ENCODE data around the gene PDE2A. TPM values are rescaled to one million over a fixed set of nuclear protein-coding genes. Genes with fewer than 3 reads are reported as not detected.

Gene PDE2A
- total RNA-seq, 1 donor from 2014 or later, result 403 TPM

DNA sequence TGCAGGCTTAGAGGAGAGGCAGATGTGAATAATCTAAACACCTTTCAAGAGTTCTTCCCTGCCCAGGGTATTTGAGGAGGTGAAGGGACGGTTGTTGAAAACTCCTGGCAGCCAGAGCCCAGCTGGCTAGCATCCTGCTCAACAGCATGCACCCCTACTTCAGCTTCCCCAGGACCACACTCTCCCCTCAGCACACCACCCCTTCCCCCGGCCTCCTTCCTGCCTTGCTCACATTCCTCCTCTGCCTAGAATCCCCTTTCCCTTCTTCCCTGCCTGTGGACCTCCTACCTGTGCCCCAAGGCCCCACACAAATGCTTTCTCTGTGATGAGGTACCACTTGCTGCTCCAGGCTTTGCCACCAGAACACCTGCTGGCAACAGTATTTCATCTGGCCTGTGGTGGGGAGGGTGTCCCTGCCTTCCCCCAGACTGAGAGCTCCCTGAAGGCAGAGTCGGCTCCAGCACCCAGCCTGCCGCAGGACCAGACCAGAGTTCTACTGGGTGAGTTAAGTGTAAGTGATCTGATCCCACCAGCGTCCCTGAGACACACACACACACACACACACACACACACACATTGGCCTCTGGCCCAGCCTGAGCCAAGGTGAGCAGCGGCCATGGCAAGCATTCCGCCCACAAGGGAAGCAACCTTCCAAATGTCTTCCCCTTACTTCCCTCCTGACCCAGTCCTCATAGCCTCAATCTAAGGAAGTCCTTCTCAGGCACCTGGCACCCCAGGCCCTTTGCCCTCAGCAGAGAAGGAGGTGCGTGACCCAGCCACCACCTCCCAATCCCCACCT lies 79.5 kb downstream of the PDE2A start:
- Histone ChIP-seq H3K27me3 (peaks cover 9% of the 10 kb centered on the region), H3K27ac (no peak overlapping the region), H3K4me1 (peaks cover 3 to 9% of the 10 kb centered on the region in 2 donors), H3K9me3 (no peaks in the 10 kb centered on the region), H3K4me3 (no peak overlapping the region), H3K36me3 (no peaks in the 10 kb centered on the region)
- DNase-seq (ENCODE audit: low spot score in 2 of 2), result no peak
- TF ChIP-seq CTCF (IDR thresholded peaks at IDR 0.05), result no peak
- intact Hi-C loops (cut with DNase I), result no loop called here

GRCh38 chr11:72592698-72593495 lies 81.3 kb downstream of the PDE2A start:
- H3K9me3 ChIP-seq, result no peaks in the 10 kb centered on the region
- intact Hi-C loops (cut with DNase I), result no loop called here
- no peak overlapping the region for H3K4me3 ChIP-seq
- peaks cover 3 to 9% of the 10 kb centered on the region in 2 donors for H3K4me1 ChIP-seq
- no peak for DNase-seq (ENCODE audit: low spot score in 2 of 2)
- H3K27ac ChIP-seq, result no peak overlapping the region
- H3K27me3 ChIP-seq, result peaks cover 9% of the 10 kb centered on the region
- no peak for TF ChIP-seq CTCF (IDR thresholded peaks at IDR 0.05)
- no peaks in the 10 kb centered on the region for H3K36me3 ChIP-seq

DNA sequence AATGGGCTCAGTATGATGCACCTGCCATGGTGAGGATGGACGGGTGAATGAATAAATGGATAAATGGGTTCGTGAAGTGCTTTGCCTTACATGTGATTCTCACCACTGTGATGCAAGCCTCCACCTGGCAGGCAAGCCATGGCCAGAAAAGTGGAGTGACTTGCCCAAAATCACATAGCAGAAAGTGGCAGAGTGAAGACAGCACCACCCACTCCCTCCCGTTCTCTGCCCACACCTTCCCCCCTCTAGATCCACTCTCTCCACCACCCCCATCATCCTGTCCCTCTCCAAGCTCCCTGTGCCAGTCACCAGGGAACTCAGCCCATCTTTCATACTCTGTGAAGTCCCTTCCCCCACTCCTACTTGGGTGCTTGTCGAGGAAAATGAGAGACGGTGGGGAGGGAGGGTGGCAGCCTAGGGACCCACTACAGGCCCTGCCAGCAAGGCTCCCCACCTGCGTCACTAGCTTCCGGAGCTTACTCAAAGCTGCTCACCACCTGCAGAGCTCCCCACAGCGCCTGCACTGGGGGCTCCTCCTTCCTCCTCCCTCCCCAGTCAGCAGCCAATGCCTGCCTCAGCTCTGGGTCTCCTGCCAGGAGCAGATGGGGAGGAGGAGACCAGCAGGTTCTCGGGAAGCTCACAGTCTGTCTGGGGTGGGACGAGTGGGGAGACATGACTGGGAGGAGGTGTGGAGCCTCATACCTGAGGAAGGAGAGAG lies 82.3 kb downstream of the PDE2A start:
- no peaks in the 10 kb centered on the region for H3K9me3 ChIP-seq
- no peak overlapping the region for H3K4me3 ChIP-seq
- H3K27ac ChIP-seq, result no peak overlapping the region
- peaks cover 9% of the 10 kb centered on the region for H3K27me3 ChIP-seq
- TF ChIP-seq CTCF (IDR thresholded peaks at IDR 0.05), result no peak
- intact Hi-C loops (cut with DNase I), result no loop called here
- no peak for DNase-seq (ENCODE audit: low spot score in 2 of 2)
- no peaks in the 10 kb centered on the region for H3K36me3 ChIP-seq
- H3K4me1 ChIP-seq, result peaks cover 3 to 9% of the 10 kb centered on the region in 2 donors

DNA sequence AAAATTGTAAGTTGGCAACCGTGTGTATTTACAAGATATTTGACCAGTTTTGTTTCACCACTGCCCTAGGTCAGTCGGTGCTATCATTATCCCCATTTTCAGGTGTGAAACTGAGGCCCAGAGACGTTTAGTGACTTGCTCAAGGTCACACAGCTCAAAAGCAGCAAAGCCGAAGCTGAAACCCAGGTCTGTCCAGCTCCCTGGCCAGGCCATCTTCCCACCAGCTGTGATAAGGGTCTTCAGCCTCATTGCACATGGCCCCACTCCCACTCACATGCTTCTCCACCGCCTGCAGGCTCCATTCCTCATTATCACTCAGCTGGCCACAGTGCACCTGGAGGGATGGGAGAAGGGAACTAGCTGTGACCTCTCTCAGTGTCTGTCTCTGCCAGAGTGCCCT lies 83.2 kb downstream of the PDE2A start:
- Histone ChIP-seq H3K36me3 (no peaks in the 10 kb centered on the region), H3K27me3 (peaks cover 9% of the 10 kb centered on the region), H3K9me3 (no peaks in the 10 kb centered on the region), H3K27ac (no peak overlapping the region), H3K4me1 (peaks cover 3 to 9% of the 10 kb centered on the region in 2 donors), H3K4me3 (no peak overlapping the region)
- no peak for DNase-seq (ENCODE audit: low spot score in 2 of 2)
- TF ChIP-seq CTCF (IDR thresholded peaks at IDR 0.05), result no peak
- intact Hi-C loops (cut with DNase I), result no loop called here
